ENCODE results near the gene THY1.

Gene THY1

DNA sequence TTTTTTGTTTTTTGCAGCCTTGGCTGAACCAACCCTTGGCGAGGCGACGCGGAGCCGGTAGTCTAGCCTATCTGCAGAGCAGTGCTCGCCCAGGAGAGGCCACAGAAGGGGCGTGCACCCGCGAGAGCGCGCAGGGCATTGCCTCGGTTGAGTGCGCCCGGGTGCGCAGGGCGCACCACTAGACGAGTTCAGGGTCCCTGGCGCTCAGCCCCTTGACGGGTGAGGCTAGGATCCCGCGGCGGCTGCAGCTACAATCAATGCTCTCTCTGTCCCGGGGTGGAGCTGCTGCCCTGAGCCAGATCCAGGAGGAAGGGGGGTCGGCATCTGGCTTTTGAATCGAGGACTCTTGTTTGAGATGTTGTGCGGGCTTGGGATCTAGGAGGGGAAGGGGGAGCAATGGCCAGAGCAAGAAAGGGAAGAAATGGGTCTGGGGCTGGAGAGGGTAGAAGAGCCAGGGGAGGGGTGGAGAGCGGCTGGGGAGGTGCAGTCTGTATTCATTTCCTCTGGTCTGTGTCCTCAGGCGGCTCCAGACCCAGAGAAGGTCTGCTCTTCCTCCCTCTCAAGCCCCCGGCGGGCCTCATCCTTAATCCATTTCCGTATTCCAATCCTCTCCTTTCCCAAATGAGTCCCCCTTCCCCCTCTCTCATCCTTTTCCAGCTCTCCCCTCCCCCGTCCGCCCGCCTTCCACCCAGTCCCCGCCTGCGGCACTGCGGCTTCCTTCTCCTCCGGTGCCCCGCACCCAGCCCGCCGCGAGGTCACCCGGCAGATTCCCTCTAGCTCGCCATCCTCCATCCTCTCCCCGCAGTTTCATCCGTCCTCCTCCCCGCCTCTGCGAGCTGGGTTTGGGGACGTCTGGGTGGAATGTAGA is 797 bp downstream of the THY1 start:
- Histone ChIP-seq H3K18ac (ENCODE audit: low read depth in 1 of 2, low read length in 2 of 2) (peak overlapping the region in 1 of 2 experiments; percentile 64), H2AK5ac (ENCODE audit: low read length, severe bottlenecking) (no peak overlapping the region), H3K9me3 (ENCODE audit: control insufficient read depth, low read length) (no peaks in the 10 kb centered on the region), H3K4me2 (ENCODE audit: low read length, poor library complexity, severe bottlenecking) (peak overlapping the region; percentile 20), H4K8ac (ENCODE audit: low read length) (no peak overlapping the region), H3K14ac (ENCODE audit: low read length in 2 of 2) (peak overlapping the region in 1 of 2 experiments; percentile 18), H2BK5ac (ENCODE audit: low read depth, low read length, poor library complexity, severe bottlenecking) (no peak overlapping the region), H3K27ac (ENCODE audit: low read length, poor library complexity, severe bottlenecking) (no peak overlapping the region), H2AFZ (ENCODE audit: low read depth, low read length) (peak overlapping the region; percentile 18), H3K4ac (ENCODE audit: low read depth in 1 of 2, low read length in 2 of 2) (peak overlapping the region in 1 of 2 experiments; percentile 46), H3K4me3 (ENCODE audit: insufficient read depth in 1 of 2, low read depth in 1 of 2, low read length in 2 of 2) (peak overlapping the region in 1 of 2 experiments; percentile 92), H3K27me3 (ENCODE audit: control insufficient read depth in 1 of 2, insufficient read depth in 1 of 2, low read length in 2 of 2) (peaks cover 0 to 85% of the 10 kb centered on the region in 2 experiments), H3K4me1 (ENCODE audit: control insufficient read depth, insufficient read depth, low read depth, low read length) (peaks cover 23% of the 10 kb centered on the region), H3K36me3 (ENCODE audit: control insufficient read depth in 1 of 2, insufficient read depth in 2 of 2, low read depth in 1 of 2, low read length in 2 of 2) (peaks cover 0 to 30% of the 10 kb centered on the region in 2 experiments), H2BK12ac (ENCODE audit: low read length in 2 of 2) (no peak overlapping the region), H4K91ac (ENCODE audit: low read length) (no peak overlapping the region), H2BK15ac (ENCODE audit: low read depth, poor library complexity, severe bottlenecking) (no peak overlapping the region), H3K9ac (ENCODE audit: low read length) (peak overlapping the region; percentile 87), H3K23ac (ENCODE audit: low read length in 2 of 2) (no peak overlapping the region), H3K79me1 (replicated peaks; ENCODE audit: low read length, poor library complexity, severe bottlenecking) (no peaks in the 10 kb centered on the region), H2BK120ac (ENCODE audit: low read depth, low read length) (no peak overlapping the region)
- WGBS, result under 1% methylated on average over 48 of the region's 49 CpGs
- DNase-seq, result peak; percentile 25

DNA sequence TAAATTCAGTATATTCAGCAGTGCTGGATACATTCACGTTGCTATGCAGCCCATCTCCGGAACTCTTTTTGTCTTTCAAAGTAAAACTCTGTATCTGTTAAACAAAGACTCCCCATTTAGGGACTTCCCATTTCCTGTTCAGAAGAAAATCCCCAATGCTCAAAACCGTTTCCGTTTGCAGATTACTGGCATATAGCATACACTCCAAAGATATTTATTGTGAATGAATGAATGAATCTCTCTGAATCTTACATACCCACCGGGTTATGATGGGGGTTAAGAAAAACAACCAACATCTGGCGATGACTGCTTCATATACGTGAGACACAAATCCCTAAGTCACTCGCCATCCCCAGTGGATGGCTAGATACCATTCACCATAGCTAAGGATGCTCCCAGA is 1.6 kb downstream of the THY1 start:
- Histone ChIP-seq H2AK5ac (ENCODE audit: low read length, severe bottlenecking) (no peak overlapping the region), H2BK5ac (ENCODE audit: low read depth, low read length, poor library complexity, severe bottlenecking) (no peak overlapping the region), H2AFZ (ENCODE audit: low read depth, low read length) (no peak overlapping the region), H3K4me3 (ENCODE audit: insufficient read depth in 1 of 2, low read depth in 1 of 2, low read length in 2 of 2) (peak overlapping the region in 1 of 2 experiments; percentile 92), H3K18ac (ENCODE audit: low read depth in 1 of 2, low read length in 2 of 2) (no peak overlapping the region), H3K4me2 (ENCODE audit: low read length, poor library complexity, severe bottlenecking) (no peak overlapping the region), H2BK12ac (ENCODE audit: low read length in 2 of 2) (no peak overlapping the region), H3K4me1 (ENCODE audit: control insufficient read depth, insufficient read depth, low read depth, low read length) (peaks cover 23% of the 10 kb centered on the region), H3K36me3 (ENCODE audit: control insufficient read depth in 1 of 2, insufficient read depth in 2 of 2, low read depth in 1 of 2, low read length in 2 of 2) (peaks cover 0 to 30% of the 10 kb centered on the region in 2 experiments), H3K79me1 (replicated peaks; ENCODE audit: low read length, poor library complexity, severe bottlenecking) (no peaks in the 10 kb centered on the region), H3K4ac (ENCODE audit: low read depth in 1 of 2, low read length in 2 of 2) (no peak overlapping the region), H4K91ac (ENCODE audit: low read length) (no peak overlapping the region), H2BK120ac (ENCODE audit: low read depth, low read length) (no peak overlapping the region), H3K14ac (ENCODE audit: low read length in 2 of 2) (no peak overlapping the region), H2BK15ac (ENCODE audit: low read depth, poor library complexity, severe bottlenecking) (no peak overlapping the region), H3K27ac (ENCODE audit: low read length, poor library complexity, severe bottlenecking) (no peak overlapping the region), H3K9ac (ENCODE audit: low read length) (peak overlapping the region; percentile 87), H3K9me3 (ENCODE audit: control insufficient read depth, low read length) (no peaks in the 10 kb centered on the region), H3K27me3 (ENCODE audit: control insufficient read depth in 1 of 2, insufficient read depth in 1 of 2, low read length in 2 of 2) (peaks cover 0 to 84% of the 10 kb centered on the region in 2 experiments), H4K8ac (ENCODE audit: low read length) (no peak overlapping the region), H3K23ac (ENCODE audit: low read length in 2 of 2) (no peak overlapping the region)
- 16% methylated on average over 6 of the region's 8 CpGs for WGBS
- no peak for DNase-seq

DNA sequence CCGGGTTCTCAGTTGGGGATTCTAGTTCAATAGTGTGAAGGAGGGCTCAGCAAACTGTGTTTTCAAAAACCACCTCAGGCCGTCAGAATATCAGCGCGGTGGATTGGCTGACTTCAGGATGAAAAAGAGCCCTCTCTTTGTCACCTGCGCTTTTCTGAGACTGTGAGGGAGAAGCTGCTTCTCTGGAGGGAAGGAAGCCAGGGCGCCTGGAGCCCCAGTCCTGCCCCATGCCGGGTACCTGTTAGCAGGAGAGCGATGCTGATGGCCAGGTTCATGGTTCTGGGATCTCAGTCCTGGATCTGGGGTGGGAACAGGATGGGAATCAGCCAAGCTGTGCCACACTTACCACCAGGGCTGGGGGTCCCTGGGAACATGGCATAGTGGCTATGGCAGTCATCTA is 2.3 kb downstream of the THY1 start:
- H3K23ac ChIP-seq (ENCODE audit: low read length in 2 of 2), result no peak overlapping the region
- no peak for DNase-seq
- peak overlapping the region; percentile 87 for H3K9ac ChIP-seq (ENCODE audit: low read length)
- peak overlapping the region in 1 of 2 experiments; percentile 92 for H3K4me3 ChIP-seq (ENCODE audit: insufficient read depth in 1 of 2, low read depth in 1 of 2, low read length in 2 of 2)
- no peak overlapping the region for H2BK5ac ChIP-seq (ENCODE audit: low read depth, low read length, poor library complexity, severe bottlenecking)
- no peak overlapping the region for H2BK15ac ChIP-seq (ENCODE audit: low read depth, poor library complexity, severe bottlenecking)
- no peaks in the 10 kb centered on the region for H3K79me1 ChIP-seq (replicated peaks; ENCODE audit: low read length, poor library complexity, severe bottlenecking)
- no peak overlapping the region for H4K91ac ChIP-seq (ENCODE audit: low read length)
- 90% methylated on average over 7 of the region's 8 CpGs for WGBS
- no peak overlapping the region for H2AK5ac ChIP-seq (ENCODE audit: low read length, severe bottlenecking)
- no peak overlapping the region for H3K4ac ChIP-seq (ENCODE audit: low read depth in 1 of 2, low read length in 2 of 2)
- no peak overlapping the region for H3K14ac ChIP-seq (ENCODE audit: low read length in 2 of 2)
- H4K8ac ChIP-seq (ENCODE audit: low read length), result no peak overlapping the region
- no peak overlapping the region for H2BK120ac ChIP-seq (ENCODE audit: low read depth, low read length)
- H2BK12ac ChIP-seq (ENCODE audit: low read length in 2 of 2), result no peak overlapping the region
- peaks cover 23% of the 10 kb centered on the region for H3K4me1 ChIP-seq (ENCODE audit: control insufficient read depth, insufficient read depth, low read depth, low read length)
- H3K27ac ChIP-seq (ENCODE audit: low read length, poor library complexity, severe bottlenecking), result no peak overlapping the region
- H3K36me3 ChIP-seq (ENCODE audit: control insufficient read depth in 1 of 2, insufficient read depth in 2 of 2, low read depth in 1 of 2, low read length in 2 of 2), result peaks cover 0 to 30% of the 10 kb centered on the region in 2 experiments
- H2AFZ ChIP-seq (ENCODE audit: low read depth, low read length), result no peak overlapping the region
- H3K18ac ChIP-seq (ENCODE audit: low read depth in 1 of 2, low read length in 2 of 2), result no peak overlapping the region
- H3K4me2 ChIP-seq (ENCODE audit: low read length, poor library complexity, severe bottlenecking), result no peak overlapping the region
- H3K9me3 ChIP-seq (ENCODE audit: control insufficient read depth, low read length), result no peaks in the 10 kb centered on the region
- peaks cover 0 to 79% of the 10 kb centered on the region in 2 experiments for H3K27me3 ChIP-seq (ENCODE audit: control insufficient read depth in 1 of 2, insufficient read depth in 1 of 2, low read length in 2 of 2)

DNA sequence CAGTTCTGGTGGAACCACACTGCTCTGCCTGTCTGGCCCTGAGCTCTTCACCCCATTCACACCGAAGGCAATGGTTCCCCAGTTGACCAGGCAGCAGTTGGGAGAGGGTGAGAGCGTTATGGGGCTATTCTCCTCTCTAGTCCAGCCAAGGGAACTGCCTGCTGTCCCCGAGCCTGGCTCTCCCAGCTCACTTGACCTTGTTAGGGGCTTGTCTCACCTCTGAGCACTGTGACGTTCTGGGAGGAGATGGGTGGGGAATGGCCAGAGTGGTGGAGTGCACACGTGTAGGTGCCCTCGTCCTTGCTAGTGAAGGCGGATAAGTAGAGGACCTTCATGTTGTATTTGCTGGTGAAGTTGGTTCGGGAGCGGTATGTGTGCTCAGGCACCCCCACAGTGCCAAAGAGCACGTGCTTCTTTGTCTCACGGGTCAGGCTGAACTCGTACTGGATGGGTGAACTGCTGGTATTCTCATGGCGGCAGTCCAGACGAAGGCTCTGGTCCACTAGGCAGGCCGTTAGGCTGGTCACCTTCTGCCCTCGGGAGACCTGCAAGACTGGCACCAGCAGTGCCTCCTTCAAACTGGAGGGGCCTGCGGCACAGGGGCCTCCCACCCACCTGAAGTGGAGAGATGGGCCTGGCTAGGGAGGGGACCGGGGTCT is 3.0 kb downstream of the THY1 start:
- H2BK120ac ChIP-seq (ENCODE audit: low read depth, low read length), result no peak overlapping the region
- peak overlapping the region; percentile 19 to 92 for H3K4me3 ChIP-seq (ENCODE audit: insufficient read depth in 1 of 2, low read depth in 1 of 2, low read length in 2 of 2)
- peaks cover 23% of the 10 kb centered on the region for H3K4me1 ChIP-seq (ENCODE audit: control insufficient read depth, insufficient read depth, low read depth, low read length)
- no peak overlapping the region for H4K8ac ChIP-seq (ENCODE audit: low read length)
- no peak for DNase-seq
- H3K23ac ChIP-seq (ENCODE audit: low read length in 2 of 2), result no peak overlapping the region
- H2AFZ ChIP-seq (ENCODE audit: low read depth, low read length), result no peak overlapping the region
- H3K9me3 ChIP-seq (ENCODE audit: control insufficient read depth, low read length), result no peaks in the 10 kb centered on the region
- peaks cover 0 to 30% of the 10 kb centered on the region in 2 experiments for H3K36me3 ChIP-seq (ENCODE audit: control insufficient read depth in 1 of 2, insufficient read depth in 2 of 2, low read depth in 1 of 2, low read length in 2 of 2)
- peak overlapping the region; percentile 87 for H3K9ac ChIP-seq (ENCODE audit: low read length)
- H3K4me2 ChIP-seq (ENCODE audit: low read length, poor library complexity, severe bottlenecking), result no peak overlapping the region
- H2AK5ac ChIP-seq (ENCODE audit: low read length, severe bottlenecking), result no peak overlapping the region
- no peak overlapping the region for H2BK12ac ChIP-seq (ENCODE audit: low read length in 2 of 2)
- peaks cover 0 to 75% of the 10 kb centered on the region in 2 experiments for H3K27me3 ChIP-seq (ENCODE audit: control insufficient read depth in 1 of 2, insufficient read depth in 1 of 2, low read length in 2 of 2)
- H4K91ac ChIP-seq (ENCODE audit: low read length), result peak overlapping the region; percentile 15
- H3K27ac ChIP-seq (ENCODE audit: low read length, poor library complexity, severe bottlenecking), result no peak overlapping the region
- WGBS, result 90% methylated on average over 18 of the region's 18 CpGs
- H2BK5ac ChIP-seq (ENCODE audit: low read depth, low read length, poor library complexity, severe bottlenecking), result no peak overlapping the region
- no peak overlapping the region for H3K4ac ChIP-seq (ENCODE audit: low read depth in 1 of 2, low read length in 2 of 2)
- H3K14ac ChIP-seq (ENCODE audit: low read length in 2 of 2), result peak overlapping the region in 1 of 2 experiments; percentile 9
- H3K79me1 ChIP-seq (replicated peaks; ENCODE audit: low read length, poor library complexity, severe bottlenecking), result no peaks in the 10 kb centered on the region
- H2BK15ac ChIP-seq (ENCODE audit: low read depth, poor library complexity, severe bottlenecking), result peak overlapping the region; percentile 68
- no peak overlapping the region for H3K18ac ChIP-seq (ENCODE audit: low read depth in 1 of 2, low read length in 2 of 2)

All from mesenchymal stem cell (in vitro differentiated cells and primary cell).